MCF 10A (cell line): ENCODE data around the gene FAM89A. TPM values are rescaled to one million over a fixed set of nuclear protein-coding genes. Genes with fewer than 3 reads are reported as not detected.

Experiments used
- BruUV-seq: library from RNA; stranded (reverse); fragments of 400-500 nt; replicated peaks from 2 replicates; lab custom pipeline; 2021; lab: Mats Ljungman, UMichigan
- CTCF ChIA-PET: fragments of 300-600 bp; sonication (Branson Sonifier 250); formaldehyde crosslinking; extraction: SDS; loops from one replicate; lab custom pipeline; 2021; ENCODE audit warnings: antibody characterized with exemption, inconsistent platforms; lab: Yijun Ruan, JAX
- POLR2A ChIA-PET: fragments of 300-600, 350-650 bp; sonication (Branson Sonifier 250); formaldehyde crosslinking; extraction: SDS; loops from one replicate; lab custom pipeline; 2020; ENCODE audit warnings: antibody characterized with exemption, inconsistent platforms; lab: Yijun Ruan, JAX
- DNase-seq: peaks from one replicate; pipeline ENCODE4 v3.0.0-alpha.2; 2018; ENCODE audit not compliant: unreplicated experiment
- H3K27ac Mint-ChIP-seq: one replicate; pipeline ENCODE4 v1.8.0; 2022; ENCODE audit warnings: mild to moderate bottlenecking, low read depth, mixed read lengths; ENCODE audit not compliant: unreplicated experiment
- H3K27me3 Mint-ChIP-seq: one replicate; pipeline ENCODE4 v1.8.0; 2022; ENCODE audit warnings: mixed read lengths; ENCODE audit not compliant: insufficient read depth, unreplicated experiment
- H3K36me3 Mint-ChIP-seq: one replicate; pipeline ENCODE4 v1.8.0; 2022; ENCODE audit warnings: mild to moderate bottlenecking, moderate library complexity, mixed read lengths; ENCODE audit not compliant: insufficient read depth, unreplicated experiment
- H3K4me1 Mint-ChIP-seq: one replicate; pipeline ENCODE4 v1.8.0; 2022; ENCODE audit warnings: mixed read lengths; ENCODE audit not compliant: insufficient read depth, unreplicated experiment
- H3K4me3 Mint-ChIP-seq: one replicate; pipeline ENCODE4 v1.8.0; 2022; ENCODE audit warnings: mild to moderate bottlenecking, moderate library complexity, mixed read lengths; ENCODE audit not compliant: unreplicated experiment
- H3K9me3 Mint-ChIP-seq: one replicate; pipeline ENCODE4 v1.8.0; 2022; ENCODE audit warnings: mixed read lengths; ENCODE audit not compliant: unreplicated experiment
- CTCF ChIP-seq: fragments of 200-600 bp; IDR thresholded peaks from one replicate; pipeline ENCODE4 v1.8.0; 2022; ENCODE audit warnings: antibody characterized with exemption, mild to moderate bottlenecking; ENCODE audit not compliant: unreplicated experiment
- intact Hi-C: fragments of 100-400 bp; cut with micrococcal nuclease; formaldehyde crosslinking; loops from 2 replicates; pipeline ENCODE4 v1.14.1; 2022
- total RNA-seq: library from RNA; stranded (reverse); gene quantifications from 2 replicates; pipeline ENCODE4 v1.2.3, GENCODE V29; 2022

FAM89A gene
- total RNA-seq, 1 experiment from 2014 or later, result 29.2 TPM

- CTCF ChIA-PET, result interaction anchor here (0.6 to 1.2 kb wide), 3 partner anchors 17 to 240 kb away, joined by 3 read pairs; no protein-coding TSS in a partner anchor
- H3K4me1 Mint-ChIP-seq, result no peaks in the 10 kb centered on the region
These were observed 69.6 kb downstream of the FAM89A start for GRCh38 chr1:230970432-230970831.

More at GRCh38 chr1:230970432-230970831, 69.6 kb downstream of the FAM89A start:
- intact Hi-C loops, result no loop called here
- BruUV-seq, result no TSS peak
- H3K4me3 Mint-ChIP-seq, result no peak overlapping the region
- no peaks in the 10 kb centered on the region for H3K36me3 Mint-ChIP-seq
- H3K9me3 Mint-ChIP-seq, result no peaks in the 10 kb centered on the region
- DNase-seq, result no peak
- H3K27ac Mint-ChIP-seq, result no peak overlapping the region
- TF ChIP-seq CTCF, result no peak
- no peaks in the 10 kb centered on the region for H3K27me3 Mint-ChIP-seq
- POLR2A ChIA-PET, result interaction anchor here (0.6 to 8.3 kb wide), 2 partner anchors 7 to 253 kb away, joined by 3 to 64 read pairs; partner anchors contain the start of genes ARV1 and TTC13

Other genes starting within 250 kb of the FAM89A start
- 13.7 and 19.2 TPM in 2 replicates for gene C1orf198, start 171.7 kb downstream of the FAM89A start, total RNA-seq
- gene TTC13, start 61.4 kb downstream of the FAM89A start, total RNA-seq, result 29.9 and 35.2 TPM in 2 replicates
- gene ARV1, start 61.2 kb downstream of the FAM89A start, total RNA-seq, result 41.8 and 51.8 TPM in 2 replicates
- gene TRIM67, start 121.8 kb upstream of the FAM89A start, total RNA-seq, result not detected in 2 replicates
- gene GNPAT, start 201.0 kb upstream of the FAM89A start, total RNA-seq, result 60.9 and 64.4 TPM in 2 replicates